DMS53 treated with DMSO at 0.1 percent for 48 hours (cell line): Measurements from ENCODE around the gene METTL9.
A peak's percentile ranks its signal among the peaks of the same experiment; 100 is the strongest.
"Not testable (repeated sequence)": the region's sequence is repeated elsewhere in the genome, so short reads cannot be mapped to it uniquely, and the experiment has no call there.

Experiments used
- DNase-seq: peaks from one replicate; lab custom pipeline; 2025; ENCODE audit not compliant: unreplicated experiment; lab: John Stamatoyannopoulos, UW

The METTL9 gene

DNA sequence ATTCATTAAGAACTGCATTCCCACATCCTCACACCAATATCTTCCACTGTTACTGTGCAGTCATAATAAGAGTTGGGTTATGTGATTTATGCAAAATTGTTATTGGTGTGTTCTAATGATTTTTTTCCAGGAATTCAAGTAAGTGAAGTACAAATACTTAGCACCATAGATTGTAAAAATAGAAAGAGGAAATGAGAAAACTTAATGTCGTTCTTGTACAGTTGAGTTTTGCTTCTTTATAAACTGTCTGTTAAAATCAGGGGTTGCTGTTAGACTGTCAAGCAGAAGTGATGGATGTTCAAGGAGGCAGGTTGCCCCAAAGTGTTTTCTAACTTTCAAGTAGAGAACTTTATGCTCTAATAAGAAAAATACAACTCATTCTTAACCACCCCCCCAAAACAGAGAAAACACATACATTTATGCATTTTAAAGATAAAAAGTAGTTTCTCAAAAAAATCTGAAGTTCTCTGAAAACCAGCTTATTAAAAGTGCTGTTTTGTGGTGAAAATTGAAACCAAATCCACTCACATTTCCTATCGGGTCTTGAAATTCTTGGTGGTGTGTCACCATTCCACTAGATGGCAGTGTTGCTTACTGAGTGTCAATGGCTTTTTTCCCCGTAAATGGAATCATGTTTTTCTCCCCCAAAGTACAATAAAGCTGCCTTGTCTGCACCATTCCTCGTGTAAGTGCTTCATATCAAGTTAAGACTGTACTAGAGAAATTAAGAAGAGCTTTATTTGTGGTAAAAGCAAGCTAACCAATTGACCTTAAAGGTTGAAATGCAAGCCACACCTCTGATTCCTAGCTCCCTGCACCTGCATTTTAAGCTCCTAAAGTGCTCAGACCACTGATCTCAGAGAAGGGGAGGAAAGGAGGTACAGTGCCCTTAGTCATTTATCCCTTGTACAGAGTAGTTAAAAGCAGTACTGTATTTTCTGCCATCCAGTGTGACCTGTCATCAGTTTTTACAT lies 57.7 kb downstream of the METTL9 start:
- peak; percentile 53 for DNase-seq

DNA sequence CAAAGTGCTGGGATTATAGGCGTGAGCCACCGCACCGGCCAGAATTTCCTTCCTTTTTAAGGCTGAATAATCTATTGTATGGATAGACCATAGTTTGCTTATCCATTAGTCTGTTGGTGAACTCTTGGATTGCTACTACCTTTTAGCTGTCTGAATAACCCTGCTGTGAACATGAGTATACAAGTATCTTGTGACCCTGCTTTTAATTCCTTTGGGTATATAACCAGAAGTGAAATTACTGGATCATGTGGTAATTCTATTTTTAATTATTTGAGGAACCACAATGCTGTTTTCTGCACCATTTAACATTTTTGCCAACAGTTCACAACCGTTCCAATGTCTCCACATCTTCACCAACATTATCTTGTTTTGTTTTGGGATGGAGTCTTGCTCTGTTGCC lies 59.7 kb downstream of the METTL9 start:
- no peak for DNase-seq

DNA sequence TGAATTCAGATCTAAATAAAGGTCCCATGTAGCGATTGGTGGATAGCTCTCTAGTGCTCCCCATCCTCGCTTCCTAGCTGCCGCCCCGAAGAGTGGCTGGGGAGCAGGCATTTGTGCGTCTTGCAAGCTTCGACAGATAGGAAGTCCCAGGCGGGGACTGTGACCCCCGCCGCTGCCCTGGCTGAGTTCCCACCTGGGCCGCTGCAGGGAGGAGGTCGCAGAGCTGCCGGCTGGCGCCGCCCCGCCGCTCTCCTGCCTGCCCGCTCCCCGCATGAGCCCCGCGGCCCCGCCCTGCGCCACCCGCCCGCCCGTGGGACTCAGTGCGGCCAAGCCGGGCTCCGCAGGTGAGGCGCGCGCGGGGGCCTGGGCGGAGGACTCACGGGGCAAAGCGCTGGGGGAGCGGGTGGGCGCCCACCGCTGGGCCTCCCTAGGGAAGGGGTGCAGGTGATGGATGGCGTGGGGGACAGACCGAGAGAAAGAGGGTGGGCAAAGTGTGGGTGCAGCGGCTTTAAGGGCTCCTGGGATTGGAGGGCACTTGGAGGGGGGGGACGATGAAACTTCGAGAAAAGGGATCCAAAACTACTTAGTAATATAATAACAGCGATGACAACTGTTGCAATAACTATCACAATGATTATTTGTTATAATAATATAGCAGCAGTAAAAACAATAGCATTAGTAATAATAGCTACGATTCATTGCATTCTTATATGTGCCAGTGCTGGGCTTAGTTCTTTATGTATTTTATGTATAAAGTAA lies 64.7 kb downstream of the METTL9 start, which contains the start of gene OTOA:
Gene OTOA (plus strand): TSS at position 80 of the 759 bp plus-strand sequence. CDS start 14,547 bp downstream, outside the sequence.
- no peak for DNase-seq

DNA sequence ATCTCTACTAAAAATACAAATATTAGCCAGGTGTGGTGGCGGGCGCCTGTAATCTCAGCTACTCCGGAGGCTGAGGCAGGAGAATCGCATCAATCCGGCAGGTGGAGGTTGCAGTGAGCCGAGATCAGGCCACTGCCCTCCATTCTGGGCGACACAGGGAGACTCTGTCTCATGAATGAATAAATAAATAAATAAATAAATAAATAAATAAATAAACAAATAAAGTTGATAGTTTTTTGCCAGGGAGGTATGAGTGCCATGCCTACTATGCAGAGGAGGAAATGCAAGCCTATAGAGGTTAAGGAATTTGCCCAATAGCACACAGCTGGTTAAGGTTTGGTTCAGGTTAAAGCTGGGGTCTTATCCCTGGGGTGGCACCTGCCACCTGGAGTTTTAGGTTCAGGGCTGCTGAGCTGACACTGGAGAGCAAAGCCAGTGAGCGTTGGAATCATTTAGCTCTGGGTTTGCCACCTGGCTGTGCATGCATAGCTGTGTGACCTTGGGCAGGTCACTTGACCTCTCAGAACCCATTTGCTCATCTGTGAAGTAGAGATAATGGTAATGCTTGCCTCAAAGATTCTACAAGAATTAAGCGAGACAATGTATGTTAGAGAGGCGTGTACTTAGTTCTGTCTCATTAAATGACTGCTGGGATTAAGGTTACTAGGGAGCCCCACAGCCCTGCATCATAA lies 65.6 kb downstream of the METTL9 start:
- DNase-seq: no peak

DNA sequence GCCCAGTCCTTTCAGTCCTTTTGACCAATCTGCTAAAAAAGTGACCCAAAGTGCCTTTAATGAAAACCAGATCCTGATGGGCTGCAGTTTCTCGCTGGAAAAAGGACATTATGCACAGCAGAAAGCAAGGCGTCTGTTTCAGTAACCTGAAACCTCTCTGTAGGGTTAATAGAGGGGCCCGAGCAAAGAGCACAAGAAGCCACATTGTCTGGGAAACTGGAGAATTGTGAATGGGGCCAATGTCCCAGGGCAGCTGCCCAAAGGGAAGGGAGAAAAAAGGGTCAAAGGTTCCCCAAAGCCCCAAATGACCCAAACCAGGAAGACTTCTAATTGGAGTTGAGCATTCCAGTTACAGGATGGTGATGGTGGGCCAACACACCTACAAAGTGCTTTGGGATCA lies 67.4 kb downstream of the METTL9 start:
- no peak for DNase-seq

DNA sequence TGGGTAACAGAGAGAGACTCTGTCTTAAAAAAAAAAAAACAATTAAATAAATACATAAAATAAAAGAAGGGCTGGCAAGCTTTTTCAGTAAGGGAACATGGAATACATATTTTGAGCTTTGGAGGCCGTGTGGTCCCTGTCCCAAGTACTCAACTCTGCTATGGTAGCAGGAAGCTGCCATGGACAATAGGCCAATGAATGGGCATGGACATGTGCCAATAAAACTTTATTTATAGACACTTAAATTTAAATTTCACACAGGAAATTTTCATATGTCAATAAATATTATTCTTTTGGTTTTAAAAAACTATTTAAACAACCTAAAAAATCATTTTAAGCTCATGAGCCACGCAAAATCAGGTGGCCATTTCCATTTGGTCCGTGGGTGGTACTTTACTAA lies 68.2 kb downstream of the METTL9 start:
- DNase-seq: no peak

DNA sequence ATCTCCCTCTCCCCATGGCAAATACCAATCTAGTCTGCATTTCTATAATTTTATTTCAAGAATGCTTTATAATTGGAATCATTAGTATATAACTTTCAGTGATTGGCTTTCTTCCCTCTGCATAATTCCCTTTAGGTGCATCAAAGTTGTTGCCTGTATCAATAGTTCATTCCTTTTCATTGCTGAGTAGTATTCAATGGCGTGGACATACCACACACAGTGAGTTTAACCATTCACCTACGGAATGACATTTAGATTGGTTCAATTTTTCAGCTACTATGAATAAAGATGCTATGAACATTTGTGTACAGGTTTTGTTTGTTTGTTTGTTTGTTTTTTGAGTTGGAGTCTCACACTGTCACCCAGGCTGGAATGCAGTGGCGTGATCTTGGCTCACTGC lies 74.1 kb downstream of the METTL9 start:
- DNase-seq: no peak

DNA sequence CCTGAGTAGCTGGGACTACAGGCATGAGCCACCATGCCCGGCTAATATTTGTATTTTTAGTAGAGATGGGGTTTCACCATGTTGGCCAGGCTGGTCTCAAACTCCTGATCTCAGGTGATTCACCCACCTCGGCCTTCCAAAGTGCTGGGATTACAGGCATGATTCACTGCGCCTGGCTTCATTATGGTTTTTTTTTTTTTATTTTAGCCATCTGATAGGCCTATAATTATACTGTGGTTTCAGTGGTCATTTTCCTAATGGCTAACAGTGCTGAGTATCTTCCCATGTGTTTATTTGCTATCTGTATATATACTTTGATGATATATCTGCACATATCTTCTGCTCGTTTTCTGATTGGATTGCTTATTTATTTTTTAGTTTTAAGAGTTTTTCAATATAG lies 75.1 kb downstream of the METTL9 start:
- not testable (repeated sequence) for DNase-seq

DNA sequence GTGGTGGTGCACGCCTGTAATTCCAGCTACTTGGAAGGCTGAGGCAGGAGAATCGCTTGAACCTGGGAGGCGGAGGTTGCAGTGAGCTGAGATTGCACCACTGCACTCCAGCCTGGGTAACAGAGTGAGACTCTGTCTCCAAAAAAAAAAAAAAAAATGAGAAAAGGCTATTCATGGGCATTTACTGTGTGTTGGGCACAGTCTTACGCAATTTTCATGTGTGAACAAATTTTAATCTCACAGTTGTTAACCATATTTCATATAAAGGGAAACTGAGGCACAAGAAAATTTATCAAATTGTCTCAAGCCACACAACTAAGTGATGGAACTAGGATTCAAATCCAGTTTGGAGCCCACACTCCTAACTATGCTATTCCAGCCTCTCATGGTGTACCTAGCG lies 81.3 kb downstream of the METTL9 start:
- not testable (repeated sequence) for DNase-seq

DNA sequence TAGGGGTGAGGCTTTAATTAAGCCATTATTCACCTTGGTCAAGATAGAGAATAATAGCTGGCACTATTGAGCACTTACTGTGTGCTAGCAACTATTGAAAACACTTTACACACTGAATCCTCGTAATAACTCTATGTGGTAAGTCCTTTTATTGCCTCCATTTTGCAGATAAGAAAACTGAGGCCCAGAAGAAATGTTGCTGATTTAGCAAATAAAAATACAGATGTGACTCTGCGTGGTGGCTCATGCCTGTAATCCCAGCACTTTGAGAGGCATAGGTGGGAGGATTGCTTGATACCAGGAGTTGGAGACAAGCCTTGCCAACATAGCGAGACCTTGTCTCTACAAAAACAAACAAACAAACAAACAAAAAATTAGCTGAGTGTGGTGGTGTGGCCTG lies 83.8 kb downstream of the METTL9 start:
- no peak for DNase-seq

DNA sequence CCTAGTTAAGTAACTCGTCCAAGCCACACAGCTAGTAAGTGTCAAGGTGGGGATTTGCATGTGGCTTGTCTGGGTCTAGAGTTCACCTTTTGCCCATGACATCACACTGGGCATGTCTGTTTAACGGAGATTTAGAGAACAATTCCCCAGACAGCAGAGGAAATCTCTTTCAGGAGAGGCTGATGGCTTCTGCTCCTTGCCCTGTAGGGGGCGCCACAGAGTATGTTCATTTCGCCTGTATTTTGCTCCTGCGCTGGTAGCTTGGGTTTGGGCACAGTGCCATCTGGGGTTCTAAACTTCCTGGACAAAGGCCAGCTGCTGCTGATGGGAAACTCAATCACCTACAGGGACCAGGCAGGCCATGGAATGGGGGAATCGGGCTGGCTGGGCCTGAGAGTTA lies 84.8 kb downstream of the METTL9 start:
- DNase-seq: no peak

DNA sequence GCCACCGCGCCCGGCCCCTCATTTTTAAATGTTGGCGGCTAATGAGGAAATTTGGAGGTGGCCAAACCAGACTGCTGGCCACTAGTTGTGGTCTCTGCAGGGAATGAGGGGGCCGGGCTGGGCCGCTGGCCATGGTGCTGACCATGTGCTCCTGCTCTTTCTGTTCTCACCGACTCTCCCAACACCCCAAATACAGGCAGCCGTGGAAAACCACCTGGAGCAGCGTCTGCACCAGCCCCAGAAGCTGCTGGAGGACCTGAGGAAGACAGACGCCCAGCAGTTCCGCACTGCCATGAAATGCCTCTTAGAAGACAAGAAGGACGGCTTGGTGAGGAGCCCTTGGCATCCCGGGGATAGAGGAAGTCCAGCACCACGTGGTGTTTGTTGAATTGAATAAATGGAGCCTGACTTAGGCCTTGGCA lies 85.7 kb downstream of the METTL9 start:
- no peak for DNase-seq

DNA sequence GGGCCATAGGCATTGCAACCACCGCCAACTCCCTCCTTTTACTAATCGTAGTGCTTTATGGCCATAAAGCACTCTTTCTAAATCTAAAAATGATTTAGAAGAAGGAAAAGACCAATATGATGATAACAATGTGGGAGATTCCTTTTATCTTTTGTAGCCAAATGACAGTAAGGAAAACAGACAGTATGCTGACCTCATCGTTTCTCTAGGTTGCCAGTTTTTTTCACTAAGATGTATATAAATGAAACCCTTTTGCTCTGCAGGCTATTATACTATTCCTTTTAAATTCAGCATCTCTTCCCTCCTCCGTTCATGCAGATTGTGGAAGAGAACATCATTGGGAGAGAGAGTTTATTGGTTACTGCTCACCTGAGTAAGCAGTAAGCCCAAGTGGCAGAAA lies 89.7 kb downstream of the METTL9 start:
- no peak for DNase-seq

DNA sequence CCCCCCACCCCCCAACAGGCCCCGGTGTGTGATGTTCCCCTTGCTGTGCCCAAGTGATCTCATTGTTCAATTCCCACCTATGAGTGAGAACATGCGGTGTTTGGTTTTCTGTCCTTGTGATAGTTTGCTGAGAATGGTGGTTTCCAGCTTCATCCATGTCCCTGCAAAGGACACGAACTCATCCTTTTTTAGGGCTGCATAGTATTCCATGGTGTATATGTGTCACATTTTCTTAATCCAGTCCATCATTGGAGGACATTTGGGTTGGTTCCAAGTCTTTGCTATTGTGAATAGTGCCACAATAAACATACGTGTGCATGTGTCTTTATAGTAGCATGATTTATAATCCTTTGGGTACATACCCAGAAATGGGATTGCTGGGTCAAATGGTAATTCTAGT lies 91.6 kb downstream of the METTL9 start:
- not testable (repeated sequence) for DNase-seq

DNA sequence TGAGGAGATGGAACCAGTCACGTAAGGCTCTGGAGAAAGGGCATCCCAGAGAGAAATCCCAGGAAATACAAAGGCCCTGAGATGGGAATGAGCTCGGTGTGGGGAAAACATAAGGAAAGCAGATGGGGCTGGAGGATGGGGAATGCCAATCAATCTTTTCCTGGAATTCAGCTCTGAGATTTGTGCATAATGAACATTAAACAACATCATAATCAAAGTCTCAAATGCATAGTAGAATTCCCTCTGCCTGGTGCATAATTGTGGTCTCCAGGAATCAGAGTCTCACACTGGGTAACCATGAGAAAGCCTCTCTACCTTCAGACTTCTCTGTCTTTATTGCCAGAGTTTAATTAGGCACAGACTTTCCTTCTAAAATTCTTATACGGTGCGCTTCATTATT lies 95.2 kb downstream of the METTL9 start:
- DNase-seq: no peak

DNA sequence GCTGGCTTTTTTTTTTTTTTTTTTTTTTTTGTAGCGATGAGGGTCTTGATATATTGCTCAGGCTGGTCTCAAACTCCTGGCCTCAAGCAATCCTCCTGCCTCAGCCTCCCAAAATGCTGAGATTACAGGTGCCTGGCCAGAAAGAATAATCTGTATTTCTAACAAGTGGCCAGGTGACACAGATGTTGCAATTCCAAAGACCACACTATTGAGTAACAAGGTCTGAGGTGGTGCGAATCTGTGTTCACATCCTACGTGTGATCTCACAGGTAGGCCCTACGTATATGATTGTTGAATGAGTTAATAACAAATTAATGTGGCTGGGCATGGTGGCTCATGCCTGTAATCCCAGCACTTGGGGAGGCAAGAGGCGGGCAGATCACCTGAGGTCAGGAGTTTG lies 97.7 kb downstream of the METTL9 start:
- no peak for DNase-seq

DNA sequence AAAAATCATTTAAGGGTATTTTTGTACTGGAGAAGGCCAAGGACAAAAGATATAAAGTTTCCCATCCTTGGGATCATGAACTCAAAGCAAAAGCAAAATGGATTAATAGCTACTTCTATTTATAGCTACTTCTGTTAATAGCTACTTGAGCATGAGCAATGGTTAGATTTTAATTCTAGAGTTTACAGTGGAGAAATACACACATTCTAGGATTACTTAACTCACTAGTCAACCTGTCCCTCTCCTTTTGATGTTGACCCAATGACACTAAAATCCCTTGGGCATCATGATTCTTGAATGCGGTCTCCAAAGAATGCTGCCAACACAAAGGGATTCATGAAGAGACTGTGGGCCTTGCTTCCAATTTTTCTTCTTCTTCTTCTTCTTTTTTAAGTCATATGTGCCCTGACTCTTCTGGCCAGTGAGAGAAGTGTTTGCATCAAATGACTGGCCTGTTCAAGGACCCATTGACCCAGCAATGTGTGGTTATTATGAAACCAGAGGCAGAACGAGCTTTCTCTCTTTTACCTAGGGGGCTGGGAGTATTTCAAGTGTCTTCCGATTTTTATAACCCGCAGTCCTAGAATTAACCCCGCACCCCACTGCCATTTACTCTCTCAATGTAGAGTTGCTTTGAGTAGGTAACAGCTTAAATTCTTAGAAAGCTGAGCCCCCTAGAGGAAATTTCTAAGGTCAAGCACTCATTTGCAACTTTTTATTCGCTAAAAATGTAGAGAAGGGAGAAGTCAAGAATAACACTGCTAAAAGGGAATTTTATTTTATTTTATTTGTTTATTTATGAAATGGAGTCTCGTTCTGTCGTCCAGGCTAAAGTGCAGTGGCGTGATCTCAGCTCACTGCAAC lies 99.0 kb downstream of the METTL9 start:
- DNase-seq: no peak

DNA sequence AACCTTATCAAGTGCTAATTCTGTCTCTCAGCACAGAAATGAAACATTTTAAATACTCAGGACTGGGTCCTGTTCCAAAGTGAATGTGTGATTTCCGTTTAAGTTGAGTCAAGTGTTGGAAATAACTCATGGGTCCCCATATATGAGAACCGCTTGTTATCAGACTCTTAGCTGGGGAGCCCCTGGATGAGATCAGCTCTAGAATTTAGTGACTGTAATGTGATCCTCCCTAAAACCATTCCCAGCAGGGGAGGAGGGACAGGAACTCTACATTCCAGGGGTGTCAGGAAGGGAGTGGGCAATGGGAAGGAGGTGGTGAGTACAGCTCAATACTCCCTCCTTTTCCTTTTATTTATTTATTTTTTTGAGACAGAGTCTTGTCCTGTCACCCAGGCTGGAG lies 101.9 kb downstream of the METTL9 start:
- DNase-seq: no peak

DNA sequence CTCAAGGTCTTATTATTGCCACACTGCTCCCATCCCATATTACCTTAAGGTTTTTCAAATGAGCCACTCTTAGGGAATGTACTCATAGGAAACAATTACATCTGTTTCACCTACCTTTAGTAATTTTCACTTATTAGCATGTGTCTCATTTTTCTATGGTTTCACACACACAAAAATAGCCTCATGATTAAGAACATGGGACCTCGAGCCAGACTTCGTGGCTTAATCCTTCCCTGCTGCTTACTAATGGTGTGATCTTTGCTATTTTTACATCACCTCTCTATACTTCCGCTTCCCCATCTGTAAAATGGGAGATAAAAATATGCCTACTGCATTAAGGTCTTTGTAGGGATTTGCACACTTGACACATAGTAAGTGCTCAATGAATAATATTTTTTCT lies 102.9 kb downstream of the METTL9 start:
- no peak for DNase-seq

DNA sequence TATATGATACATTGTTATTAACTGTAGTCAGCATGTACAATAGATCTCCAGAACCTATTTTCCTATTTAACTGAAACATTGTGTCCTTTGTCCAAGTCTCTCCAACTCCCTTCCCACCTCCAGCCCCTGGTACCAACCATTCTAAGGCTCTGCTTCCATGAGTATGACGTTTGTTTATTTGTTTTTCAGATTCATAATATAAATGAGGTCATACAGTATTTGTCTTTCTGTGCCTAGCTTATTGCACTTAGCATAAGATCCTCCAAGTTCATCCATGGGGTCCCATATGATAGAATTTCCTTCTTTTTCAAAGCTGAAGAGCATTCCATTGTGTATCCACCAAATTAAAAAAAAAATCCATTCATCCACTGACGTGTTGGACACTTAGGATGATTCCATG lies 103.8 kb downstream of the METTL9 start:
- no peak for DNase-seq
